Myometrial cell (primary cell): ENCODE results near the gene ZDHHC13. TPM values are rescaled to one million over a fixed set of nuclear protein-coding genes. Genes with fewer than 3 reads are reported as not detected.

Source experiments
- total RNA-seq: library from RNA; depleted of rRNA; stranded (reverse); fragments of >200 nt; gene quantifications from 2 replicates; pipeline ENCODE4 v1.2.3, GENCODE V29; 2015

Gene ZDHHC13, protein sequence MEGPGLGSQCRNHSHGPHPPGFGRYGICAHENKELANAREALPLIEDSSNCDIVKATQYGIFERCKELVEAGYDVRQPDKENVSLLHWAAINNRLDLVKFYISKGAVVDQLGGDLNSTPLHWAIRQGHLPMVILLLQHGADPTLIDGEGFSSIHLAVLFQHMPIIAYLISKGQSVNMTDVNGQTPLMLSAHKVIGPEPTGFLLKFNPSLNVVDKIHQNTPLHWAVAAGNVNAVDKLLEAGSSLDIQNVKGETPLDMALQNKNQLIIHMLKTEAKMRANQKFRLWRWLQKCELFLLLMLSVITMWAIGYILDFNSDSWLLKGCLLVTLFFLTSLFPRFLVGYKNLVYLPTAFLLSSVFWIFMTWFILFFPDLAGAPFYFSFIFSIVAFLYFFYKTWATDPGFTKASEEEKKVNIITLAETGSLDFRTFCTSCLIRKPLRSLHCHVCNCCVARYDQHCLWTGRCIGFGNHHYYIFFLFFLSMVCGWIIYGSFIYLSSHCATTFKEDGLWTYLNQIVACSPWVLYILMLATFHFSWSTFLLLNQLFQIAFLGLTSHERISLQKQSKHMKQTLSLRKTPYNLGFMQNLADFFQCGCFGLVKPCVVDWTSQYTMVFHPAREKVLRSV
- 13.8 and 17.2 TPM in 2 replicates for total RNA-seq

DNA sequence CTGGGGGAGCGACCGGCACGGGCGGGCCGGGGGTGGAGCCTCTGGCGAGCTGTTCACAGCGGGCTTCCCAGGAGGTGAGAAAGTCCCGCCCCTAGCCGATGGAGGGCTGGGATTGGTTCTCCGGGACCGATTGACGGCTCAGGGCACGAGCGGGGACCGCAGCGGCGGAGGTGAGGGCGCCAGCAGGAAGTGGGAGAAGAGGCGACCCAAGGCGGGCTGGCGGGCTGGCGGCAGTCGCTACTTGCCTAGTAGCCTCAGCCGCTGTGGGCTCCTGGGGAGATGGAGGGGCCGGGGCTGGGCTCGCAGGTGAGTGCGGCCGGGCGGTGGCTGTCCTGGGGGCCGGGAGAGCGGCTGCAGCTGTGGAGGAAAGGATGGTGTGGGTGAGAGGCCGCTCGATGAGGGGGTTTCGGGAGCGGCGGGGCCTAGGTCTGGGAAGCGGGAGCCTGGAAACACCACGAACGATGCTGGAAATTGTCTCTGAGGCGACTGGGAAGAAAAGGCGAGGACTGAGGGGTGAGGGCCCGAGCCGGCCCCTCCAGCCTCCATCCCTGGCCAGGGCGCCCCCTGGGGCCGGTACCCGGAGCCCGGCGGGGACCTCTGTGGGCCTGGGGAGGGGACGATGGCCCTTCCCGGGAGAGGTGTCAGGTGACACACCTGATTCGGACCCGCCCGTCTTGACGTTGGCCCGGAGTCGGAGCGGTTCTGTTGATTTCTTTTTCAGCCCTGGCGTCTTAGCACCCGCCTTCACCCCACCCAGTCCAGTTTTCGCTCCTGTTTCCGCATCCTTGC is at the start of gene ZDHHC13:
TSS of gene ZDHHC13 (plus strand) at position 198 of the 789 bp plus-strand sequence. CDS start at position 280, 82 bp downstream.

GRCh38 chr11:19201737-19202605 is 85.0 kb downstream of the ZDHHC13 start, which contains the start of gene CSRP3:
TSS of gene CSRP3 (minus strand) at chr11:19201983. CDS start at chr11:19192448, 9,535 bp downstream.

Other genes with a start within 250 kb of the ZDHHC13 start
- not detected in 2 replicates for gene MRGPRX1, start 177.8 kb upstream of the ZDHHC13 start, total RNA-seq
- not detected in 2 replicates for gene MRGPRX2, start 56.5 kb upstream of the ZDHHC13 start, total RNA-seq
- gene CSRP3, start 84.8 kb downstream of the ZDHHC13 start, total RNA-seq, result not detected in 2 replicates
- gene E2F8, start 123.8 kb downstream of the ZDHHC13 start, total RNA-seq, result 1.2 and 2.0 TPM in 2 replicates